C4-2B (cell line): Measurements from ENCODE around the gene NAA80.
A peak's percentile ranks its signal among the peaks of the same experiment; 100 is the strongest.

Source experiments
- H3K27ac ChIP-seq: fragments of 450-650 bp; 2 replicates; pipeline ENCODE4 v1.5.1; 2017
- CTCF ChIP-seq: fragments of 450-650 bp; conservative IDR thresholded peaks from 2 replicates; pipeline ENCODE4 v1.5.1; 2017; ENCODE audit warnings: mild to moderate bottlenecking
- ZFX ChIP-seq: fragments of 450-650 bp; IDR thresholded peaks from 2 replicates; pipeline ENCODE4 v1.6.1; 2017

Gene NAA80

GRCh38 chr3:50251220-50251619 lies 48.0 kb downstream of the NAA80 start:
- no peak overlapping the region for H3K27ac ChIP-seq
- TF ChIP-seq CTCF (no peak), ZFX (no peak)

GRCh38 chr3:50250514-50250913 lies 48.7 kb downstream of the NAA80 start:
- H3K27ac ChIP-seq: no peak overlapping the region
- TF ChIP-seq CTCF (no peak), ZFX (no peak)

- no peak for TF ChIP-seq CTCF
- TF ChIP-seq ZFX: no peak
Observed at GRCh38 chr3:50249457-50249856, 49.7 kb downstream of the NAA80 start.

GRCh38 chr3:50248387-50248786 lies 50.8 kb downstream of the NAA80 start:
- TF ChIP-seq ZFX (no peak), CTCF (no peak)
- no peak overlapping the region for H3K27ac ChIP-seq

More at GRCh38 chr3:50249457-50249856, 49.7 kb downstream of the NAA80 start:
- H3K27ac ChIP-seq: no peak overlapping the region

- TF ChIP-seq CTCF (peak; percentile 80), ZFX (no peak)
- H3K27ac ChIP-seq: peak overlapping the region; percentile 6; the same call in 1 of the 2 replicates
Observed at GRCh38 chr3:50246517-50246954, 52.7 kb downstream of the NAA80 start.
